WTC11 (cell line): Measurements from ENCODE around the gene S100A2.

Experiments used
- ATF6 ChIP-seq: sonication (generic); formaldehyde crosslinking; IDR thresholded peaks from 2 replicates; pipeline ENCODE4 v1.8.1; 2023; ENCODE audit warnings: mild to moderate bottlenecking, missing genetic modification reagents
- CTCF ChIP-seq: fragments of 200-600 bp; IDR thresholded peaks from 2 replicates; pipeline ENCODE4 v1.8.0; 2022; ENCODE audit warnings: antibody characterized with exemption
- EMX1 ChIP-seq: fragments of 250-450 bp; sonication (Bioruptor Pico); IDR thresholded peaks from 2 replicates; pipeline ENCODE4 v1.8.0; 2021; ENCODE audit warnings: mild to moderate bottlenecking
- HMGXB4 ChIP-seq: sonication (generic); formaldehyde crosslinking; IDR thresholded peaks from 2 replicates; pipeline ENCODE4 v1.8.1; 2023; ENCODE audit warnings: mild to moderate bottlenecking, moderate library complexity, missing genetic modification reagents
- IRF2 ChIP-seq: sonication (generic); formaldehyde crosslinking; IDR thresholded peaks from 2 replicates; pipeline ENCODE4 v1.8.0; 2022; ENCODE audit warnings: low read depth, missing genetic modification reagents, borderline replicate concordance
- ZNF232 ChIP-seq: sonication (generic); formaldehyde crosslinking; IDR thresholded peaks from 2 replicates; pipeline ENCODE4 v1.8.0; 2022; ENCODE audit warnings: mild to moderate bottlenecking, missing genetic modification reagents
- ZNF512 ChIP-seq: sonication (generic); formaldehyde crosslinking; IDR thresholded peaks from 2 replicates; pipeline ENCODE4 v1.8.1; 2022; ENCODE audit warnings: missing genetic modification reagents, borderline replicate concordance

GRCh38 chr1:153569465-153569864 is 3.8 kb upstream of the S100A2 start:
- no peak for TF ChIP-seq ZNF512
- TF ChIP-seq ZNF232 (CRISPR knock-in tag): no peak
- TF ChIP-seq ATF6 (CRISPR knock-in tag): no peak
- no peak for TF ChIP-seq CTCF
- TF ChIP-seq EMX1: no peak
- no peak for TF ChIP-seq HMGXB4 (CRISPR knock-in tag)
- TF ChIP-seq IRF2 (CRISPR knock-in tag): no peak
